WTC11 (cell line): Measurements from ENCODE around the gene GPC6.

ENCODE experiments used
- CTCF ChIP-seq: fragments of 200-600 bp; IDR thresholded peaks from 2 replicates; pipeline ENCODE4 v1.8.0; 2022; ENCODE audit warnings: antibody characterized with exemption
- JUN ChIP-seq: sonication (generic); formaldehyde crosslinking; IDR thresholded peaks from 2 replicates; pipeline ENCODE4 v1.8.0; 2023; ENCODE audit warnings: mild to moderate bottlenecking, missing genetic modification reagents
- NR2C2 ChIP-seq: sonication (generic); formaldehyde crosslinking; IDR thresholded peaks from 2 replicates; pipeline ENCODE4 v1.8.0; 2022; ENCODE audit warnings: mild to moderate bottlenecking, missing genetic modification reagents
- TP53 ChIP-seq: sonication (generic); formaldehyde crosslinking; IDR thresholded peaks from 2 replicates; pipeline ENCODE4 v1.8.1; 2023; ENCODE audit warnings: mild to moderate bottlenecking, missing genetic modification reagents
- ZBTB21 ChIP-seq: sonication (generic); formaldehyde crosslinking; IDR thresholded peaks from 2 replicates; pipeline ENCODE4 v1.8.1; 2023; ENCODE audit warnings: mild to moderate bottlenecking, missing genetic modification reagents, borderline replicate concordance

GRCh38 chr13:94315188-94315587, 1088.6 kb downstream of the GPC6 start:
- no peak for TF ChIP-seq CTCF
- TF ChIP-seq TP53 (CRISPR knock-in tag): no peak
- no peak for TF ChIP-seq ZBTB21
- TF ChIP-seq JUN (CRISPR knock-in tag): no peak
- TF ChIP-seq NR2C2: no peak
